Duodenal mucosa (tissue), 2 donors: ENCODE results near the gene AFF4.
"Not testable (repeated sequence)": the region's sequence is repeated elsewhere in the genome, so short reads cannot be mapped to it uniquely, and the experiment has no call there.

Source experiments
- H3K27ac ChIP-seq: one replicate; pipeline ENCODE4 v1.7.0; 2013; ENCODE audit warnings: low read depth, low read length
- H3K27me3 ChIP-seq, 2 donors: one replicate each; pipeline ENCODE4 v1.7.0; 2013; ENCODE audit warnings: low read length in 2 of 2, control low read depth in 1 of 2; ENCODE audit not compliant: insufficient read depth in 2 of 2, control insufficient read depth in 1 of 2
- H3K36me3 ChIP-seq, 2 donors: one replicate each; pipeline ENCODE4 v1.7.0; 2013; ENCODE audit warnings: low read length in 2 of 2, control low read depth in 1 of 2; ENCODE audit not compliant: insufficient read depth in 2 of 2, control insufficient read depth in 1 of 2
- H3K4me1 ChIP-seq, 2 donors: one replicate each; pipeline ENCODE4 v1.7.0; 2013; ENCODE audit warnings: low read length in 2 of 2, control low read depth in 1 of 2; ENCODE audit not compliant: insufficient read depth in 2 of 2, control insufficient read depth in 1 of 2
- H3K4me3 ChIP-seq, 2 donors: one replicate each; pipeline ENCODE4 v1.7.0; 2013; ENCODE audit warnings: low read length in 2 of 2, low read depth in 1 of 2
- H3K9ac ChIP-seq, 2 donors: one replicate each; pipeline ENCODE4 v1.7.0; 2013; ENCODE audit warnings: low read length in 2 of 2, low read depth in 1 of 2
- H3K9me3 ChIP-seq, 2 donors: one replicate each; pipeline ENCODE4 v1.7.0; 2013; ENCODE audit warnings: low read length in 2 of 2, control low read depth in 1 of 2; ENCODE audit not compliant: control insufficient read depth in 1 of 2

The AFF4 gene

DNA sequence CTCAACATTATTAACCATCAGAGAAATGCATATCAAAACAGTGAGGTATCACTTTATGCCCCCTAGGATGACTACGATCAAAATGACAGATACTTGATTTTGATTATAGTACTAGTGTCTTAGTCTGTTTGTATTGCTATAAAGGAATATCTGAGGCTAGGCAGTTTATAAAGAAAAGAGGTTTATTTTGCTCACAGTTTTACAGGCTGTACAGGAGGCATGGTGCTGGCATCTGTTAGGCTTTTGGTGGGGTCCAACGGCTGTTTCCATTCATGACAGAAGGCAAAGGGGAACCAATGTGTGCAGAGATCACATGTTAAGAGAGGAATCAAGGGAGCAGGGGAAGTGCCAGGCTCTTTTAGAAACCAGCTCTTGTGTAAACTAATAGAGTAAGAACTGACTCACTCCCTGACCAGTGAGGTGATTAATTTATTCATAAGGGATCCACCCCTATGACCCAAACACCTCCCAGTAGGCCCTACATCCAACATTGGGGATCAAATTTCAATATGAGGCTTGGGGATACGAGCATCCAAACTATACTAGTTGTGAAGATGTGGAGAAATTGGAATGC, 16.0 kb upstream of the AFF4 start:
- no peak overlapping the region for H3K4me3 ChIP-seq
- no peaks in the 10 kb centered on the region for H3K36me3 ChIP-seq
- H3K9ac ChIP-seq = no peak overlapping the region
- no peak overlapping the region for H3K27ac ChIP-seq
- no peaks in the 10 kb centered on the region for H3K4me1 ChIP-seq
- H3K9me3 ChIP-seq = peaks cover 0 to 3% of the 10 kb centered on the region in 2 donors
- H3K27me3 ChIP-seq = no peaks in the 10 kb centered on the region

DNA sequence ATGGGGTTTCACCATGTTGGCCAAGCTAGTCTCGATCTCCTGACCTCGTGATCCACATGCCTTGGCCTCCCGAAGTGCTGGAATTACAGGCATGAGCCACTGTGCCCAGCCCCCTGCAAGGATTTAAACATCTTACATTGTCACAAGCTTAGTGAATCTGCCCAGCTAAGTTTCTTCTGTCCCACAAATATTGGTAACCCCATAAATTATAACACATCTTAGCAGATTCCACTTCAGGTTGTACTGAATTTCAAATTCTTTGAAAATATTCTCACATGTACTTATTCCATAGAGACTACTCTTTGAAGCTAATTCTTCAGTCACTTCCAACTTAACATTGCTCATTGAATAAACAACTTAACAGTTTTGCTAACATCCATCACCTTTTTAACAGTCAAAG, 13.4 kb upstream of the AFF4 start:
- Histone ChIP-seq H3K36me3 (no peaks in the 10 kb centered on the region), H3K9me3 (peaks cover 0 to 3% of the 10 kb centered on the region in 2 donors), H3K27me3 (no peaks in the 10 kb centered on the region)

DNA sequence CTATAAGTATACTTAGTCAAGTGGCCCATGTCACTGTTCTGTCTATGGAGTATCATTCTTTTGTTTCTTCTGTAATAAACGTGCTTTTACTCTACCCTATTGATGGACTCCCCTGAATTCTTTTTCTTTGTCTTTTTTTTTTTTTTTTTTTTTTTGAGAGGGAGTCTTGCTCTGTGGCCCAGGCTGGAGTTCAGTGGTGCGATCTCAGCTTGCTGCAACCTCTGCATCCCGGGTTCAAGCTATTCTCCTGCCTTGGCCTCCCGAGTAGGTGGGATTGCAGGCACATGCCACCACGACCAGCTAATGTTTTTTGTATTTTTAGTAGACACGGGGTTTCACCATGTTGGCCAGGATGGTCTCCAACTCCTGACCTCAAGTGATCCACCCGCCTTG, 9.0 kb upstream of the AFF4 start:
- not testable (repeated sequence) for H3K27ac ChIP-seq, H3K27me3 ChIP-seq, H3K9ac ChIP-seq, H3K4me3 ChIP-seq, H3K4me1 ChIP-seq, H3K9me3 ChIP-seq, H3K36me3 ChIP-seq

More for the DNA sequence above, 13.4 kb upstream of the AFF4 start:
- Histone ChIP-seq H3K27ac (no peak overlapping the region), H3K4me3 (no peak overlapping the region), H3K9ac (no peak overlapping the region), H3K4me1 (no peaks in the 10 kb centered on the region)

DNA sequence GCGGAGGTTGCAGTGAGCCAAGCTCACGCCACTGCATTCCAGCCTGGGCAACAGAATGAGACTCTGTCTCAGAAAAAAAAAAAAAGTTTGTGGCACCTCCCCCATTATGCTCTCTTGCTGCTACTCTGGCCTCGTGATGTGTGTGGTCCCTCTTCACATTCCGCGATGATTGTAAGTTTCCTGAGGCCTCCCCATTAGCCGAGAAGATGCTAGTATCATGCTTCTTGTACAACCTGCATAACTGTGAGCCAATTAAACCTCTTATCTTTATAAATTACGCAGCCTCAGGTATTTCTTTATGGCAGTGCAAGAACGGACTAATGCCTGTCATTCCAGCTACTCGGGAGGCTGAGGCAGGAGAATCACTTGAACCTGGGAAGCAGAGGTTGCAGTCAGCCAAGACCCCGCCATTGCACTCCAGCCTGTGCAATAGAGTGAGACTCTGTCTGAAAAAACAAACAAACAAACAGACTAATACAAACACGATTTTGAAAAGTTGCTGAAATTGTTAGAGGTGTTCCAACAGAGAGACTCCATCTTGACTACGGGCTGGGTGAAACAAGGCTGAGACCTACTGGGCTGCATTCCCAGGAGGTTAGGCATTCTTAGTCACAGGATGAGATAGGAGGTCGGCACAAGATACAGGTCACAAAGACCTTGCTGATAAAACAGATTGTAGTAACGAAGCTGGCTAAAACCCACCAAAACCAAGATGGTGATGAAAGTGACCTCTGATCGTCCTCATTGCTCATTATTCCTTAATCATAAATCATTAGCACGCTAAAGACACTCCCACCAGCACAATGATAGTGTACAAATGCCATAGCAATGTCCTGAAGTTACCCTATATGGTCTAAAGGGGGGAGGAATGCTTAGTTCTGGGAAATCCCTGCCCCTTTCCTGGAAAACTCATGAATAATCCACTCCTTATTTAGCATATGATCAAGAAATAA, 8.3 kb upstream of the AFF4 start:
- Histone ChIP-seq H3K27me3 (no peaks in the 10 kb centered on the region), H3K4me3 (no peak overlapping the region), H3K9ac (no peak overlapping the region), H3K9me3 (peaks cover 0 to under 1% of the 10 kb centered on the region in 2 donors), H3K27ac (no peak overlapping the region), H3K4me1 (no peaks in the 10 kb centered on the region), H3K36me3 (no peaks in the 10 kb centered on the region)

DNA sequence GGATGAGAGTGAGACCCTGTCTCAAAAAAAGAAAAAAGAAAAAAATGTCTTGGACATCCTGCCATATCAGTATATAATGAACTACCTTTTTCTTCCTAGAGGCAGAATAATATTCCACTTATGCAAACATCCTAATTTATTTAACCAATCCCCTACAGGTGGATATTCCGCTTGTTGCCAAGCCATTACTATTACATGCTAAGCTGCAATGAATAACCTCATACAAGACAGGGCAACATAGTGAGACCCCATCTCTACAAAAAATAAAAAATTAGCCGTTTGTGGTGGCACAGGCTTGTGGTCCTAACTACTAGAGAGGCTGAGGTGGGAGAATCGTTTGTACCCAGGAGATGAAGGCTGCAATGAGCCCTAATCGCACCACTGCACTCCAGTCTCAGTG, 1.7 kb upstream of the AFF4 start:
- no peak overlapping the region for H3K9ac ChIP-seq

DNA sequence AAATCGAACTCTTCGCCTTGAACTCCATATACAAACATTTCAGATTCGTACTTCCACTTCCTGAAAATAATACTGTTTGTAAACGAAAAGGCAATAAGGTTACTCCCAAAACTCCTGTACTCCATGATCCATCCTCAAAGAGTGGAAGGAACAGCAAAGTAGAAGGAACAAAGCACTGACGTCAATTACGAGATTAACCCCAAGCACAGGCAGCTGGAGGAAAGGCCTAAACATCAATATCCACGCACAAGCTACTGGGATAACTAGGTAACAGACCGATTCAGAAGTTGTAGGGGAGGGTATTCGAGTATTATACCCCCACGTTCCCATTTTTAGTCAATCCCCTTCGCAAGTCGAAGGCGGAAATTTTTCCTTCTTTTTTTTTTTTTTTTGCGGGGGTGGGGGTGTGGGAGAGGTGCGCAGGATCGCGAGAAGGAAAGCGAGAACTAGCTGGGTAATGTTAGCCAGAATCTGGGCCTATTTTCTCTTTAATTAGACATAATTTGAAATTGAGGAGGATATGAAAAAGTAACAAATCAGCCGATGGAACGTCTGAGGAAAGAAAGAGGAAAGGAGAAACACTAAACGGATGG, 909 bp downstream of the AFF4 start:
- H3K27me3 ChIP-seq = no peaks in the 10 kb centered on the region
- H3K4me3 ChIP-seq = peak overlapping the region; percentile 78 to 85
- H3K36me3 ChIP-seq = no peaks in the 10 kb centered on the region
- no peaks in the 10 kb centered on the region for H3K9me3 ChIP-seq
- H3K27ac ChIP-seq = peak overlapping the region; percentile 98
- H3K4me1 ChIP-seq = peaks cover 6 to 14% of the 10 kb centered on the region in 2 donors
- peak overlapping the region; percentile 65 to 100 for H3K9ac ChIP-seq

More for the DNA sequence above, 1.7 kb upstream of the AFF4 start:
- Histone ChIP-seq H3K27me3 (no peaks in the 10 kb centered on the region), H3K27ac (no peak overlapping the region), H3K9me3 (no peaks in the 10 kb centered on the region), H3K4me1 (peaks cover 6 to 9% of the 10 kb centered on the region in 2 donors), H3K4me3 (no peak overlapping the region), H3K36me3 (no peaks in the 10 kb centered on the region)

DNA sequence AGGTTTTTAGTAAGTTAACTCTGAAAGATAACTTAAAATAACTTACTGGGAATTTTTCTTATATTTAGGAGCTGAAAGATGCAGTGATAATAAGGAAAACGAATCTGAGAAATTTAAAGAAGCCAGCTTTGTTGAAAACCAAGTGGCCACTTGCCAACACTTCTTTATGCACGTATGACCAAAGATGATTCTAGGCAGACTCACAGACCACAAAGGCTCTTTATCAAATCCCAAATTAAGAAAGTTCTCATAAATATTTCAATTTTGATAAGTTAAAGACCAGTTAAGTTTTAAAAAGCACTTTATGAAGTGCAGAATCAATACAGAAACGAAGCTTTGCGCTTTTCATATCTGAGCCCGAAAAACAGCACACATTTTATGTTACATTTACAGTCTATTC, 1.5 kb downstream of the AFF4 start:
- H3K9me3 ChIP-seq = no peaks in the 10 kb centered on the region
- H3K4me3 ChIP-seq = peak overlapping the region; percentile 78 to 85
- H3K27me3 ChIP-seq = no peaks in the 10 kb centered on the region
- H3K27ac ChIP-seq = peak overlapping the region; percentile 98
- no peaks in the 10 kb centered on the region for H3K36me3 ChIP-seq
- peaks cover 6 to 14% of the 10 kb centered on the region in 2 donors for H3K4me1 ChIP-seq
- peak overlapping the region; percentile 65 to 100 for H3K9ac ChIP-seq

DNA sequence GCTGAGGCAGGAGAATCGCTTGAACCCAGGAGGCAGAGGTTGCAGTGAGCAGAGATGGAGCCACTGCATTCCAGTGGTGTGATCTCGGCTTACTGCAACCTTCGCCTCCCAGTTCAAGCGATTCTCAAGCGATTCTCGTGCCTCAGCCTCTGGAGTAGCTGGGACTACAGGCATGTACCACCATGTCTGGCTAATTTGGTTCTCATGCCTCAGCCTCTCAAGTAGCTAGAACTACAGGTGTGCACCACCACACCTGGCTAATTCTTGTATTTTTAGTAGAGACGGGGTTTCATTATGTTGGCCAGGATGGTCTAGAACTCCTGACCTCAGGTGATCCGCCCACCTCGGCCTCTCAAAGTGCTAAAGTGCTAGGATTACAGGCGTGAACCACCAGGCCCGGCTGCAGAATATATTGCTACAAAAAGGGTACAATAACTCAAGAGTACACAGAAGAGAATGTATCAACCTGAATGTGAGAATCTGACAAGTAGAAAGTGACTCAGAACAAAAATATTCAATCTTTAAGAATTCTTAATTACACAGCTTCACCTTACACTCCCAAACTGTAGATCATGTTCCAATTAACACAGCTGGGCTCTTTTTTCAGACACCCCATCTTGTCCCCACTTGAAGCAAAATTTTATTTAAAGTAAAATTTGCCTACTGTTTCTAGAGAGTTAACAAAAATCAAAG, 2.2 kb downstream of the AFF4 start:
- not testable (repeated sequence) for H3K27me3 ChIP-seq, H3K27ac ChIP-seq, H3K9me3 ChIP-seq, H3K36me3 ChIP-seq
- H3K4me3 ChIP-seq = peak overlapping the region; percentile 78 to 85
- H3K4me1 ChIP-seq = peaks cover 6 to 14% of the 10 kb centered on the region in 2 donors
- H3K9ac ChIP-seq = peak overlapping the region; percentile 65 to 100

DNA sequence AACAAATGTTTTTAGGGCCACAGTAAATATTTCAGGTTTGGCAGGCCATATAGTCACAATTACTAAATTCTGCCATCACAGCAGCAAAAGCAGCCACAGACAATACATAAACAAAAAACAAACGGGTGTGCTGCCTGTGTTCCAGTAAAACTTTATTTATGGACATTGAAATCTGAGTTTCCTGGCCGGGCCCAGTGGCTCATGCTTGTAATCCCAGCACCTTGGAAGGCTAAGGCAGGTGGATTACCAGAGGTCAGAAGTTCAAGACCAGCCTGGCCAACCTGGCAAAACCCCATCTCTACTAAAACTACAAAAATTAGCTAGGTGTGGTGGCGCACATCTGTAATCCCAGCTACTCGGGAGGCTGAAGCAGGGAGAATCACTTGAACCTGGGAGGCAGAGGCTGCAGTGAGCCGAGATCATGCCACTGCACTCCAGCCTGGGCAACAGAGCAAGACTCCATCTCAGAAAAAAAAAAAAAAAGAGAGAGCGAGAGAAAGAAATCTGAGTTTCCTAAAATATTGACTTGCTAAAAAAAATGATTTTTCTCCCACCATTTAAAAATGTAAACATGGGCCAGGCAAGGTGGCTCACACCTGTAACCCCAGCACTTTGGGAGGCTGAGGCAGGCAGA, 7.2 kb downstream of the AFF4 start:
- H3K36me3 ChIP-seq = peaks cover 4 to 13% of the 10 kb centered on the region in 2 donors
- H3K9me3 ChIP-seq, H3K27ac ChIP-seq, H3K9ac ChIP-seq, H3K4me3 ChIP-seq, H3K27me3 ChIP-seq, H3K4me1 ChIP-seq: not testable (repeated sequence)
